ENCODE measurements around the gene FBN2.

Gene FBN2

DNA sequence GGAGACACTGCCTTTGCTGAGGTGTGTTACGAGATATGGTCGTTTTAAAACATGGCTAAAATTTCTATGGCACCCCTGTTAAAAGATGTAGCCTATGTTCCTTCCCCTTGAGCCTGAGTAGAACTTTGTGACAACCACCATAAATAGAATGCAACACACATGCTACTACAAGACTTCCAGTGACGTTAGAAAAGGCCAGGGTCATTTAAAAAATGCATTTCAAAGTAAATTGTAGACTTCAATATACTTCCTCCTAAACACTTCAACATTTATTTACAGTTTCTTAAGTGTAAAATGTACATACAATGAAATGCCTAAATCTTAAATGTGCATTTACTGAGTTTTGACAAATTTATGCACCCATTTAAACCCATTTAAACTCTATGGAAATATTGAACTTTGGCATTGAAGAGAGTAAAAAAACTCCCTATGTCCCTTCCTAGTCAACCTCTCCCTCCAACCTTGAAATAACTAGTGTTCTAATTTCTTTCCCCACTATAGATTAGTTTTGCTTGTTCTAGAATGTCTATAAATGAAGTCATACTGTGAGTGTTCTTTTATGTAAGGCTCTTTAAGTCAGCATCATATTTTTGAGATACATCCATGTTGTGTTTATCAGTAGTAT is 294.0 kb downstream of the FBN2 start:
- TF ChIP-seq, protein P1, sequence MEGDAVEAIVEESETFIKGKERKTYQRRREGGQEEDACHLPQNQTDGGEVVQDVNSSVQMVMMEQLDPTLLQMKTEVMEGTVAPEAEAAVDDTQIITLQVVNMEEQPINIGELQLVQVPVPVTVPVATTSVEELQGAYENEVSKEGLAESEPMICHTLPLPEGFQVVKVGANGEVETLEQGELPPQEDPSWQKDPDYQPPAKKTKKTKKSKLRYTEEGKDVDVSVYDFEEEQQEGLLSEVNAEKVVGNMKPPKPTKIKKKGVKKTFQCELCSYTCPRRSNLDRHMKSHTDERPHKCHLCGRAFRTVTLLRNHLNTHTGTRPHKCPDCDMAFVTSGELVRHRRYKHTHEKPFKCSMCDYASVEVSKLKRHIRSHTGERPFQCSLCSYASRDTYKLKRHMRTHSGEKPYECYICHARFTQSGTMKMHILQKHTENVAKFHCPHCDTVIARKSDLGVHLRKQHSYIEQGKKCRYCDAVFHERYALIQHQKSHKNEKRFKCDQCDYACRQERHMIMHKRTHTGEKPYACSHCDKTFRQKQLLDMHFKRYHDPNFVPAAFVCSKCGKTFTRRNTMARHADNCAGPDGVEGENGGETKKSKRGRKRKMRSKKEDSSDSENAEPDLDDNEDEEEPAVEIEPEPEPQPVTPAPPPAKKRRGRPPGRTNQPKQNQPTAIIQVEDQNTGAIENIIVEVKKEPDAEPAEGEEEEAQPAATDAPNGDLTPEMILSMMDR (conservative IDR thresholded peaks at IDR 0.05; ENCODE audit: control insufficient read depth, insufficient read depth, low read depth, low read length), result no peak
- no peak overlapping the region for H3K4me3 ChIP-seq (ENCODE audit: control insufficient read depth, low read depth, low read length)
- no peak for DNase-seq (ENCODE audit: low read depth)

DNA sequence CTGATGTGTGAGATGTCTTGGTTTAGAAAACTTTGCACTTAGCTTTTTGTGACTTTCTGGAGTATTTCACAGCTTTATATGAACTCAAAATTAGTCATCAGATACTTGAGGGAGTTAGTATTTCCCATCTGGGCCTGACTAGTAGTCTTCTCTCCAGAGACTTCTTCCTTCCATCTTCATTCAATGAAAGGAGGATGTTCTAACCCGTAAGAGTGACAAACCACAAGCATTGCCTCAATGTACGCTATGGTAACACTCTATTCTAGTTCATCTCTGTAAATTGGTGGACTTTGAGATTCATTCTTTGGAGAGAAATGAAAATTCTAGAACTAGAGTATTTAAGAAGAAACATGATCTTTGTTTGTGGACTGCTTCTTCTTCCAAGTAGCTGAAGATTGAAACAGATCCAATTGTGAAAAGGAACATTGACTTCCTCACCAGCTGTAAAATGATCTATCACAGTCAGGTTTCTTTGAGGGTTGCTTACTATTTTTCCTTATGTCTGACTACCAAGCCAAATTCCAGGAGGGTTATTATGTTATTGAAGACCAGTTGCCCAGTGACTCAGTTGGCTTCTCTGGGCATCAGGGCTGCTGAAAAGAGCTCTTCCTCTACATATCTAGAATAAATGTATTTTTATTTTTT is 296.9 kb downstream of the FBN2 start:
- peak; percentile 87 for DNase-seq (ENCODE audit: low read depth)
- TF ChIP-seq, protein P1 (conservative IDR thresholded peaks at IDR 0.05; ENCODE audit: control insufficient read depth, insufficient read depth, low read depth, low read length), result no peak
- H3K4me3 ChIP-seq (ENCODE audit: control insufficient read depth, low read depth, low read length), result no peak overlapping the region

DNA sequence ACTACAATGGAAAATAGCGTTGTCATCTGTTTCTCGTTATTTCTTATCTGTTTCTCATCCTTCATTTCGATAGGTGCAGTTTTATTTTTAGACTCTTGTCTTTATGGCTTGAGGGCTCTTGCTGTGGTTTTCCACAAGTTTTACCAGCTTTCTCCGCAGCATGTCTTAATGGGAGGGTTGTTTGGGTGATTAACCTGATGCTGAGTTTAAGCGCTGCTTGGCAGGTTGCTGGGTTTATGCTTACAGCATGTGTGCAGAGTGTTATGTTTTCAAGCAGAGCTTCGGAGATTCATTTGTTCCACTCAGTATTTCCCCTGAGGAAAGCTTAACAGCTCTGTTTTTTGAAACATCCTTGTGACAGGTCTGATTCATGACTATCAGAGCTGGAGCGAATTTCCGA is 300.5 kb downstream of the FBN2 start:
- no peak overlapping the region for H3K4me3 ChIP-seq (ENCODE audit: control insufficient read depth, low read depth, low read length)
- DNase-seq (ENCODE audit: low read depth), result peak; percentile 77
- TF ChIP-seq, protein P1 (conservative IDR thresholded peaks at IDR 0.05; ENCODE audit: control insufficient read depth, insufficient read depth, low read depth, low read length), result no peak

DNA sequence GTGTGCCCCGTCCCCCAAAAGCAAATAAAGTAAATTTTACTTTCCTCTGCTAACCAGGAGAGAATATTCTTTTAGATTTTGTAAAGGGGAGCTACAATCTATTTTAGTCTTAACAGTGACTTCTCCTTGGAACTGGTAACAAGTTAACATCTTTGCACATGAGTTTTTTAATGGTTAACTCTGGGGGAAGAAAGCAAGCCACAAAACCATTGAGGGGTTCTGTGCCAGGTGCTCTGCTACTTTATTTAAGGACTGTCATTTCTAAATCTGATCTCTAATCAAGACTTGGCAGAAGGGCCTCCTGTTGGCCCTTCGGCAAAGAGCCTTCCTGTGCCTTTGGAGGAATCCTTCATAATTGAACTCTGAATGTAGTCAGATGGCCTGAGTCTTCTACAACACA is 301.0 kb downstream of the FBN2 start:
- DNase-seq (ENCODE audit: low read depth), result no peak
- no peak overlapping the region for H3K4me3 ChIP-seq (ENCODE audit: control insufficient read depth, low read depth, low read length)
- TF ChIP-seq, protein P1 (conservative IDR thresholded peaks at IDR 0.05; ENCODE audit: control insufficient read depth, insufficient read depth, low read depth, low read length), result no peak

DNA sequence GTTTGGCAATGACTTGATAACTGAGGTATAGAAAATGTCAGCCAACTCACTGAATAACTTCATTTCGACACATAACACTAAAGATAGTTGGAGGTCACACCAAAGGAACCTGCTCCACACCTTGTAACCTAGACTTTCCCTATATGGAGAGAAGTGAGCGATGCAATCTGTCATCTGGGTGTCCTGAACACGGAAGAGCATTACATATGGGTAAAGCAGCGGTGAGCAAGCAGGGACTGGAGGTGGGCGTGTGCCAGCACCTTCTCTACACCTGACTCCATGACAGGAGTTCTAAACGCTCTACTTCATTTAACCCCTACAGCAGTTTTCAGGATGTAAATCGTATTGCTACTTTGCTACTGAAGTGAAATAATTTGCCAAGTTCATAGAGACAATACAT is 301.7 kb downstream of the FBN2 start:
- no peak for DNase-seq (ENCODE audit: low read depth)
- no peak overlapping the region for H3K4me3 ChIP-seq (ENCODE audit: control insufficient read depth, low read depth, low read length)
- TF ChIP-seq, protein P1 (conservative IDR thresholded peaks at IDR 0.05; ENCODE audit: control insufficient read depth, insufficient read depth, low read depth, low read length), result no peak

DNA sequence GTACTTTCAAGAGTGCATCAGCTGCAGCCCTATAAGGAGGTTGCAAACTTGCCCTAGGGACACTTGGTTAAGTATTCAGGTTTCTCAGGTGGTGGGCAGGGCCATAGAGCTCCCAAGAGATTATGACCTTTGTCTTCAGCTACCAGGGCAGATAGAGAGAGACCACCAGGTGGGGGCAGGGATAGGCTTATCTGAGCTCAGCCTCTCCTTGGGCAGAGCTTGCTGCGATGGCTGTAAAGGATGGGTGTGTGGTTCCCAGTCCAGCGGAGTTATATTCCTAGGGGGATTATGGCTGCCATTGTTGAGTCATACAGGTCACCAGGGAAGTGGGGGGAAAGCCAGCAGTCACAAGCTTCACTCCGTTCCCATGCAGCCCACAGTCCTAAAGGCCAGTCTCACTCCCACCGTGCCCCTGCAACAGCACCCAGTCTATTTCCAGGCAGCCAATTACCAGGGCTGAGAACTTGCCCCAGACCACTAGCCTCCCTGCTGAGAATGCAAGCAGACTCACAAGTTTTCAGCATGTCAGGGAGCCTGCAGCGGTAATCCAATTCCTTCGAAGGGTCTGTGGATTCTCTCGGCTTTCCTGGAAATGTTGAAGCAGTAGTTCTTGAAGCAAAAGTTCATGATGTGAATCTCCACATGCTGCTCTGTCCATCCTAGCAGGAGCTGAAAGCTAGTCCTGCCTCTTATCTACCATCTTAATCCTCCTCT is 303.0 kb downstream of the FBN2 start:
- TF ChIP-seq, protein P1 (conservative IDR thresholded peaks at IDR 0.05; ENCODE audit: control insufficient read depth, insufficient read depth, low read depth, low read length), result no peak
- DNase-seq (ENCODE audit: low read depth), result no peak
- no peak overlapping the region for H3K4me3 ChIP-seq (ENCODE audit: control insufficient read depth, low read depth, low read length)
